Keratinocyte (primary cell): ENCODE data around the gene SNRNP35. TPM values are rescaled to one million over a fixed set of nuclear protein-coding genes. Genes with fewer than 3 reads are reported as not detected.

Experiments
- DNase-seq: peaks from one replicate; pipeline ENCODE4 v3.0.0-alpha.2; 2011; ENCODE audit warnings: low read depth, missing footprints, low spot score
- FAIRE-seq: peaks from 2 replicates; lab custom pipeline; 2011; peaks lifted over from hg19 to GRCh38; lab: Jason Lieb, UNC
- H2AFZ ChIP-seq: 2 replicates; pipeline ENCODE4 v1.6.0; 2012; ENCODE audit warnings: low read length, control low read depth, inconsistent platforms; ENCODE audit not compliant: control insufficient read depth
- H3K27ac ChIP-seq: 2 replicates; pipeline ENCODE4 v1.5.1; 2011; ENCODE audit warnings: low read length; ENCODE audit not compliant: control insufficient read depth, insufficient read depth
- H3K27me3 ChIP-seq: 3 replicates; pipeline ENCODE4 v1.6.0; 2011; ENCODE audit warnings: low read length; ENCODE audit not compliant: control insufficient read depth, insufficient read depth; ENCODE audit errors: extremely low read depth
- H3K36me3 ChIP-seq, 2 experiments: 2 replicates in 1 of 2; 3 replicates in 1 of 2; pipeline ENCODE4 v1.5.1; 2011; ENCODE audit warnings: low read length in 2 of 2, mild to moderate bottlenecking in 1 of 2; ENCODE audit not compliant: control insufficient read depth in 2 of 2, insufficient read depth in 2 of 2; ENCODE audit errors: extremely low read depth in 1 of 2
- H3K4me1 ChIP-seq: 3 replicates; pipeline ENCODE4 v1.5.1; 2011; ENCODE audit warnings: low read length; ENCODE audit not compliant: control insufficient read depth, insufficient read depth; ENCODE audit errors: extremely low read depth
- H3K4me2 ChIP-seq: 3 replicates; pipeline ENCODE4 v1.6.0; 2011; ENCODE audit warnings: low read depth, low read length; ENCODE audit not compliant: control insufficient read depth, insufficient read depth; ENCODE audit errors: extremely low read depth
- H3K4me3 ChIP-seq, 3 experiments: fragments of 200-600 bp in 1 of 3; sonication (generic) in 1 of 3; 2 replicates in 2 of 3; 3 replicates in 1 of 3; pipeline ENCODE4 v1.5.1; 2011 to 2016; ENCODE audit warnings: low read length in 3 of 3, mild to moderate bottlenecking in 3 of 3, control low read depth in 2 of 3, inconsistent platforms in 1 of 3, low read depth in 1 of 3, mixed read lengths in 1 of 3, mixed run types in 1 of 3, moderate library complexity in 1 of 3; ENCODE audit not compliant: control insufficient read depth in 2 of 3, insufficient read depth in 2 of 3; ENCODE audit errors: extremely low read depth in 1 of 3
- H3K79me2 ChIP-seq: 2 replicates; pipeline ENCODE4 v1.6.0; 2012; ENCODE audit warnings: low read length; ENCODE audit not compliant: control insufficient read depth, insufficient read depth
- H3K9ac ChIP-seq: 3 replicates; pipeline ENCODE4 v1.6.0; 2011; ENCODE audit warnings: low read length; ENCODE audit not compliant: control insufficient read depth, insufficient read depth; ENCODE audit errors: extremely low read depth
- H3K9me1 ChIP-seq: 3 replicates; pipeline ENCODE4 v1.6.0; 2011; ENCODE audit warnings: low read length; ENCODE audit not compliant: control insufficient read depth, insufficient read depth; ENCODE audit errors: extremely low read depth
- H3K9me3 ChIP-seq: 2 replicates; pipeline ENCODE4 v1.5.1; 2012; ENCODE audit warnings: low read depth, low read length; ENCODE audit not compliant: control insufficient read depth
- H4K20me1 ChIP-seq: 3 replicates; pipeline ENCODE4 v1.6.0; 2011; ENCODE audit warnings: low read length; ENCODE audit not compliant: control insufficient read depth, insufficient read depth; ENCODE audit errors: extremely low read depth
- EZH2 ChIP-seq: IDR thresholded peaks from one replicate; pipeline ENCODE4 v1.6.1; 2012; ENCODE audit warnings: inconsistent platforms, mild to moderate bottlenecking, low read length, moderate library complexity
- dilution Hi-C: fragments of 300-500 bp; cut with MboI; formaldehyde crosslinking; loops from one replicate; pipeline ENCODE4 v1.7.0; 2020; ENCODE audit warnings: low sequenced_read_pairs; ENCODE audit not compliant: extremely low pct_ligation_motif_present
- polyA plus RNA-seq, 5 experiments: library from polyadenylated mRNA; depleted of rRNA in 3 of 5; stranded (reverse) in 3 of 5; stranded (forward) in 1 of 5; unstranded in 1 of 5; fragments of >200 nt; gene quantifications; 1 replicate in 1 of 5; 2 replicates in 3 of 5; 3 replicates in 1 of 5; pipeline versions ENCODE4 v1.2.1 to v1.2.3, GENCODE V29; 2011 to 2012; ENCODE audit warnings: missing spikeins in 2 of 5, low read depth in 1 of 5, low replicate concordance in 1 of 5
- TF ChIP-seq, protein P1 (sequence below), 3 experiments: IDR thresholded peaks in 1 of 3; conservative IDR thresholded peaks in 1 of 3; optimal IDR thresholded peaks in 1 of 3; 2 replicates in 2 of 3; 3 replicates in 1 of 3; pipeline versions ENCODE3 to v1.5.1; 2011; ENCODE audit warnings: low read length in 3 of 3, mild to moderate bottlenecking in 3 of 3, moderate library complexity in 2 of 3, control low read depth in 1 of 3, inconsistent platforms in 1 of 3; ENCODE audit not compliant: insufficient read depth in 2 of 3; ENCODE audit errors: extremely low read depth in 1 of 3

Gene SNRNP35
- polyA plus RNA-seq, 1 donor (not counting 4 experiments of a cell fraction or from before 2014, with no cell fraction given) = 15.2 TPM

- DNase-seq = no peak
- dilution Hi-C loops = no loop called here
- no peaks in the 10 kb centered on the region for H3K4me1 ChIP-seq
- H3K9me3 ChIP-seq = no peaks in the 10 kb centered on the region
- no peak for TF ChIP-seq EZH2
- TF ChIP-seq, protein P1, sequence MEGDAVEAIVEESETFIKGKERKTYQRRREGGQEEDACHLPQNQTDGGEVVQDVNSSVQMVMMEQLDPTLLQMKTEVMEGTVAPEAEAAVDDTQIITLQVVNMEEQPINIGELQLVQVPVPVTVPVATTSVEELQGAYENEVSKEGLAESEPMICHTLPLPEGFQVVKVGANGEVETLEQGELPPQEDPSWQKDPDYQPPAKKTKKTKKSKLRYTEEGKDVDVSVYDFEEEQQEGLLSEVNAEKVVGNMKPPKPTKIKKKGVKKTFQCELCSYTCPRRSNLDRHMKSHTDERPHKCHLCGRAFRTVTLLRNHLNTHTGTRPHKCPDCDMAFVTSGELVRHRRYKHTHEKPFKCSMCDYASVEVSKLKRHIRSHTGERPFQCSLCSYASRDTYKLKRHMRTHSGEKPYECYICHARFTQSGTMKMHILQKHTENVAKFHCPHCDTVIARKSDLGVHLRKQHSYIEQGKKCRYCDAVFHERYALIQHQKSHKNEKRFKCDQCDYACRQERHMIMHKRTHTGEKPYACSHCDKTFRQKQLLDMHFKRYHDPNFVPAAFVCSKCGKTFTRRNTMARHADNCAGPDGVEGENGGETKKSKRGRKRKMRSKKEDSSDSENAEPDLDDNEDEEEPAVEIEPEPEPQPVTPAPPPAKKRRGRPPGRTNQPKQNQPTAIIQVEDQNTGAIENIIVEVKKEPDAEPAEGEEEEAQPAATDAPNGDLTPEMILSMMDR (optimal IDR thresholded peaks at IDR 0.05 in 1 of 3, IDR thresholded peaks at IDR 0.05 in 1 of 3, conservative IDR thresholded peaks at IDR 0.05 in 1 of 3; ENCODE audit: extremely low read depth in 1 of 3, insufficient read depth in 2 of 3, low read length in 3 of 3) = no peak
- H3K4me3 ChIP-seq = no peak overlapping the region
- no peaks in the 10 kb centered on the region for H4K20me1 ChIP-seq
- FAIRE-seq = no peak
- no peak overlapping the region for H3K4me2 ChIP-seq
- no peaks in the 10 kb centered on the region for H3K79me2 ChIP-seq
- H3K9me1 ChIP-seq = no peaks in the 10 kb centered on the region
- no peaks in the 10 kb centered on the region for H3K27me3 ChIP-seq
- H3K27ac ChIP-seq = no peak overlapping the region
- peaks cover 5 to 13% of the 10 kb centered on the region in 2 experiments for H3K36me3 ChIP-seq
- no peak overlapping the region for H3K9ac ChIP-seq
- H2AFZ ChIP-seq = no peak overlapping the region
Measured at GRCh38 chr12:123494124-123494851, 36.3 kb downstream of the SNRNP35 start.

DNA sequence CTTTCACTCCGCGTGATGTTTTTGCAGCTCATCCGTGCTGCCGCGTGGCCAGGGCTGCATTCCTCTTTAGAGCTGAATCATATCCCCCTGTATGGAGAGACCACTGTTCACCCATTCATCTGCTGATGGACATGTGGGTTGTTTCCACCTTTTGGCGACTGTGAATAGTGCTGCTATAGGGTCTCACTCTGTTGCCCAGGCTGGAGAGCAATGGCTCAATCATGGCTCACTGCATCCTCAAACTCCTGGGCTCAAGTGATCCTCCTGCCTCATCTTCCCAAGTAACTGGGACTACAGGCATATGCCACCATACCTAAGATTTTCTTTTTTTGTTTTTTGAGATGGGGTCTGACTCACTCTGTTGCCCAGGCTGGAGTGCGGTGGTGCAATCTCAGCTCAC is 39.1 kb downstream of the SNRNP35 start:
- no peak overlapping the region for H2AFZ ChIP-seq
- no peak for TF ChIP-seq EZH2
- TF ChIP-seq, protein P1 (optimal IDR thresholded peaks at IDR 0.05 in 1 of 3, IDR thresholded peaks at IDR 0.05 in 1 of 3, conservative IDR thresholded peaks at IDR 0.05 in 1 of 3; ENCODE audit: extremely low read depth in 1 of 3, insufficient read depth in 2 of 3, low read length in 3 of 3) = no peak
- H3K79me2 ChIP-seq = no peaks in the 10 kb centered on the region
- no peaks in the 10 kb centered on the region for H3K9me3 ChIP-seq
- no peak overlapping the region for H3K4me2 ChIP-seq
- no peak overlapping the region for H3K4me3 ChIP-seq
- DNase-seq = no peak
- no peaks in the 10 kb centered on the region for H3K4me1 ChIP-seq
- H3K9ac ChIP-seq = no peak overlapping the region
- no peak for FAIRE-seq
- H3K27me3 ChIP-seq = no peaks in the 10 kb centered on the region
- no peaks in the 10 kb centered on the region for H4K20me1 ChIP-seq
- H3K36me3 ChIP-seq = peaks cover 5 to 16% of the 10 kb centered on the region in 2 experiments
- dilution Hi-C loops = no loop called here
- no peak overlapping the region for H3K27ac ChIP-seq
- H3K9me1 ChIP-seq = no peaks in the 10 kb centered on the region
